Endothelial cell of coronary artery (primary cell): Measurements from ENCODE around the gene SART1. TPM values are rescaled to one million over a fixed set of nuclear protein-coding genes. Genes with fewer than 3 reads are reported as not detected.

Experiments used
- total RNA-seq: library from RNA; depleted of rRNA; stranded (reverse); fragments of >200 nt; gene quantifications from 2 replicates; pipeline ENCODE4 v1.2.3, GENCODE V29; 2014

The SART1 gene, protein sequence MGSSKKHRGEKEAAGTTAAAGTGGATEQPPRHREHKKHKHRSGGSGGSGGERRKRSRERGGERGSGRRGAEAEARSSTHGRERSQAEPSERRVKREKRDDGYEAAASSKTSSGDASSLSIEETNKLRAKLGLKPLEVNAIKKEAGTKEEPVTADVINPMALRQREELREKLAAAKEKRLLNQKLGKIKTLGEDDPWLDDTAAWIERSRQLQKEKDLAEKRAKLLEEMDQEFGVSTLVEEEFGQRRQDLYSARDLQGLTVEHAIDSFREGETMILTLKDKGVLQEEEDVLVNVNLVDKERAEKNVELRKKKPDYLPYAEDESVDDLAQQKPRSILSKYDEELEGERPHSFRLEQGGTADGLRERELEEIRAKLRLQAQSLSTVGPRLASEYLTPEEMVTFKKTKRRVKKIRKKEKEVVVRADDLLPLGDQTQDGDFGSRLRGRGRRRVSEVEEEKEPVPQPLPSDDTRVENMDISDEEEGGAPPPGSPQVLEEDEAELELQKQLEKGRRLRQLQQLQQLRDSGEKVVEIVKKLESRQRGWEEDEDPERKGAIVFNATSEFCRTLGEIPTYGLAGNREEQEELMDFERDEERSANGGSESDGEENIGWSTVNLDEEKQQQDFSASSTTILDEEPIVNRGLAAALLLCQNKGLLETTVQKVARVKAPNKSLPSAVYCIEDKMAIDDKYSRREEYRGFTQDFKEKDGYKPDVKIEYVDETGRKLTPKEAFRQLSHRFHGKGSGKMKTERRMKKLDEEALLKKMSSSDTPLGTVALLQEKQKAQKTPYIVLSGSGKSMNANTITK
- 64.8 TPM in 2 replicates for total RNA-seq

GRCh38 chr11:65961267-65962140, at the start of gene SART1:
TSS of gene SART1 (plus strand) at chr11:65961734. CDS start at chr11:65961781, 47 bp downstream.

DNA sequence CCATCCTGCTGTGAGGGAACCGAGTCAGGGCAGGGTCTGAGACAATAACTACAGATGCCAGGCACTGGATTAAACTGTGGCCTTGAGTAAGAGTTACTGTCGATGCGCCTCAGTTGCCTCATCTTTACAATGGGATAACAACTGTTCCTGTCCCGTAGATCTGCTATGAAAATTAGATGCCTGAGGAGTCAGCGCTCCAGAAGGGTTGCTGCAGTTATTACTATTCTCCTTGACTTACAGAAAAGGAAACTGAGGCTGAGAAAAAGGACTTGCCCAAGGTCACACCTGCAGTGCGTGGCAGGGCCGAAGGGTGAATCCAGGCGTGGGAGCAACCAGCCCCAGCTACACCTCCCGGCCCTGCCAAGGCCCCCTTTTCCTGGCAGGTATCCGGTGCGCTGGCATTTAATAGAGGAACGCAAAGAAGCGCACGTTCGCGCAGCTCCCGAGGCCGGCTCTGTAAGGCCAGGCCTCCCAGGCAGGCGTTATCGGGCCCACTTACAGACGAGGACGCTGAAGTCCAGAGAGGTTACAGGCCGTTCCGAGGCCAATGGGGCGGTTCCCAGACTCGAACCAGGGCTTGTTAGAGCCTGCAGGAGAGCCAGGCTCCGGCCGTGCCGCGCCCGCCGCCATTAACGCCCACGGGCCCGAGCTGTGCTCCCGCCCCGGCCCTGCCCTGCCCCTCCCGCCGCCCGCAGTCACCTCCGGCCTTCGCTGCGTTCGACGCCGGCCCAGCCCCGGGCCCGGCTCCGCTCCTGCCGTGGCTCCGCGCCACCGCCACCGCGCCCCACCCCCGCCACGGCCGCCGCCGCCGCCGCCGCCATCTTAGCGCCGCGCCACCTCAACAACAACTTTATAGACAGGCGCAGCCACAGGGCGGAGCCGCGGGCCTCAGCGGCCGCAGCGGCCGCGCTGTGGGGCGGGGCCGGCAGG, 43.1 kb upstream of the SART1 start, which contains the start of gene C11orf68:
Gene C11orf68 (minus strand): TSS at position 852 of the 930 bp plus-strand sequence. CDS start 31 bp downstream, at position 821.

DNA sequence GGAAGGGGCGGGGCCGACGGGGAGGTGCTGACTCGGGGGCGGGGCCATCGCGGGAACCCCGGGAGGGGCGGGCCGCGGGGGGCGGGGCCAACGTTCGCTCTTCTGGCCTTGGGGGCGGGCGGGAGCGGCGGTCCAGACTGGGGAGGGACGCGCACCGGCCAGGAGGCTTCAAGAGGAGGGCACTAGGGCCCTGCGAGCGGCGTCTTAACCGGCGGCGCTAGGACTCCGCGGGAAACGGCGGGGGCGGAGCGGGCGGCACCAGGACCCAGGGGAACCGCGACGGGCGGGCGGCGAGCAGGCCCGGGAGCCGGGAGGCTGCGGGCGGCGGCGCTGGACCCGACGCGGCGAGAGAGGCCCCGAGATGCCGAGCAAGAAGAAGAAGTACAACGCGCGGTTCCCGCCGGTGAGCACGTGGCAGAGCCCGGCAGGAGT, 42.4 kb upstream of the SART1 start, which contains the start of gene DRAP1:
Gene DRAP1 (plus strand): TSS at position 286 of the 432 bp plus-strand sequence. CDS start 76 bp downstream, at position 362.

DNA sequence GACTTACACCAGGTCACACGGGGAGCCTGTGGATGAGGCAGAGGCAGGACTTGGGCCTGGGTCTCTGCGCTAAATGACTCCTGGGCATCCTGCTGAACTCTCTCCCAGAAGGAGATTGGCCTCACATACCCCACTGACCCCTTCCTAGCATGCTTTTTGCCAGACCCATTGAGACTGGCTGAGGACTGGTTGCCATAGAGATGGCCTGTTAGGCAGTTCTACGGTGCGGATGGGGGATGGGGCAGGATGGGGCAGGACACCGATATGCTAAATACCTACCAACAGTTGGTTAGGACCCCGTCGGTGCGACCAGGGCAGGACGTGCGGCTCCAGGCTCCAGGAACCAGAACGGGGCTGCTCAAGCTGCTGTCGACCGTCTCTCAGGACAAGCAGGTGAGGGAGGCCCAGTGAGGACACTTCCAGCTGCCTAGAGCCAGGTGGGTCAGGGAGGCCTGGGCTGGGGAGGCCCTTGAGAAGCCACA, 16.1 kb upstream of the SART1 start, which contains the start of gene TSGA10IP:
Gene TSGA10IP (plus strand): TSS at position 51 of the 482 bp plus-strand sequence. CDS start 196 bp downstream, at position 247.

DNA sequence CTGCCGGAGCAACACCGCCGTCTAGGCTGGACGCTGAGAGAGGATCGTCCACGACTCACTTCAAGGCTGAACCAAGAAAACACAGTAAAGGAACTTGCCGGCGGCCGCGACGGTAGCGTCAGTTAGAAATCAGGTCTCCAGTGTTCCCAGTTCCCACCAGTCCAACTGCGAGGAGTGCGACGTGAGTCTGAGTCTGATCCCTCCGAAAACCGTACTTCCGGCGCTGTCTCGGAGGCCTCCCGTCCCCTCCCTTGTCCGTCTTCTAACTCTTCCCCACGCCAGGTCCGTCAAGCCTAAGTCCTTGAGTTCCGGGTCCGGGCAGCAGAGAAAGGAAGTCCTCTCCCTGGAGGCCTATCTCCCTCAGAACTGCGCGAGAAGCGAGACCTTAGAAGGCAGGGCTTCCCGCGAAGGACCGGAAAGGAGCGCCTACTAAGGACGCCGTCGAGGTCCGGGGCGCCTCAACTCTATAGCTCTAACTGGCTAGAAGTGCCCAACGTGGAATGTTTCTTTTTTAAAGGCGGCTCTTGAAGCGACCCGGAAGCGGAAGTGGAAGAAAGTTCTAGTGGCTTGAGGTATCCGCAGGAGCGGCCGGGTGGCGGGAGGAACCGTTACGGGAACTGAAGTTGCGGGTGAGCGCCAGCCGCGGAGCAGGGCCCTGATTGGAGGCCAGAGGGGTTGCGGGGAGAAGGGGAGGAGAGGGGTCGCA, 40.6 kb downstream of the SART1 start, which contains the start of the genes BANF1 and EIF1AD:
Gene BANF1 (plus strand): TSS at position 562 of the 706 bp plus-strand sequence. CDS start 748 bp downstream, outside the sequence.
Gene EIF1AD (minus strand): TSS at position 216 of the 706 bp plus-strand sequence. CDS start 1,768 bp downstream, outside the sequence.

DNA sequence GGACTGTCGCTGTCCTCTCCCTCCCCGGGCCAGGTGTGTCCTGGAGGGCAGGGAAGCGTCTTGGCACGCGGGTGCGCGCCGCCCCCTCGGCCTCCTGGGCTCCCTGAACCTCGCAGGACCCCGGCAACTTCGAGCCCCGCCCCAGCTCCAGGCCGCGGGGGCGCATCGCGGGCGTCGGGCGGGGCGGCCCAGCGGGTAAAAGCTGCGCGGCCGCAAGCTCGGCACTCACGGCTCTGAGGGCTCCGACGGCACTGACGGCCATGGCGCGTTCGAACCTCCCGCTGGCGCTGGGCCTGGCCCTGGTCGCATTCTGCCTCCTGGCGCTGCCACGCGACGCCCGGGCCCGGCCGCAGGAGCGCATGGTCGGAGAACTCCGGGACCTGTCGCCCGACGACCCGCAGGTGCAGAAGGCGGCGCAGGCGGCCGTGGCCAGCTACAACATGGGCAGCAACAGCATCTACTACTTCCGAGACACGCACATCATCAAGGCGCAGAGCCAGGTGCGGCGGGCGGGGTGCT, 50.3 kb downstream of the SART1 start, which contains the start of gene CST6:
Gene CST6 (plus strand): TSS at position 224 of the 519 bp plus-strand sequence. CDS start 37 bp downstream, at position 261.

GRCh38 chr11:66026017-66026529, 64.5 kb downstream of the SART1 start, which contains the start of gene CATSPER1:
TSS of gene CATSPER1 (minus strand) at chr11:66026479. CDS start at chr11:66026379, 100 bp downstream.

Other genes starting within 250 kb of the SART1 start
- gene KAT5, start 249.5 kb upstream of the SART1 start, total RNA-seq: 37.5 and 39.5 TPM in 2 replicates
- 47.5 and 48.0 TPM in 2 replicates for gene RNASEH2C, start 240.9 kb upstream of the SART1 start, total RNA-seq
- gene AP5B1, start 180.8 kb upstream of the SART1 start, total RNA-seq: 5.5 and 8.0 TPM in 2 replicates
- not detected in 2 replicates for gene OVOL1, start 174.7 kb upstream of the SART1 start, total RNA-seq
- gene SNX32, start 127.8 kb upstream of the SART1 start, total RNA-seq: 0.36 and 0.38 TPM in 2 replicates
- gene CFL1, start 103.6 kb upstream of the SART1 start, total RNA-seq: 1,607 and 1,727 TPM in 2 replicates
- gene MUS81, start 101.3 kb upstream of the SART1 start, total RNA-seq: 43.1 and 58.9 TPM in 2 replicates
- 31.4 and 48.0 TPM in 2 replicates for gene EFEMP2, start 88.9 kb upstream of the SART1 start, total RNA-seq
- gene CTSW, start 81.9 kb upstream of the SART1 start, total RNA-seq: not detected in 2 replicates
- gene FIBP, start 73.3 kb upstream of the SART1 start, total RNA-seq: 156 and 220 TPM in 2 replicates
- gene CCDC85B, start 71.1 kb upstream of the SART1 start, total RNA-seq: 83.5 and 102 TPM in 2 replicates
- 7.4 and 10.2 TPM in 2 replicates for gene FOSL1, start 61.3 kb upstream of the SART1 start, total RNA-seq
- gene C11orf68, start 42.7 kb upstream of the SART1 start, total RNA-seq: 11.2 and 19.3 TPM in 2 replicates
- gene DRAP1, start 42.3 kb upstream of the SART1 start, total RNA-seq: 215 and 233 TPM in 2 replicates
- under 0.01 TPM in 1 of 2 replicates, not detected in the other for gene TSGA10IP, start 16.3 kb upstream of the SART1 start, total RNA-seq
- 32.8 and 37.5 TPM in 2 replicates for gene EIF1AD, start 40.4 kb downstream of the SART1 start, total RNA-seq
- 17.5 and 25.1 TPM in 2 replicates for gene BANF1, start 40.8 kb downstream of the SART1 start, total RNA-seq
- gene CST6, start 50.3 kb downstream of the SART1 start, total RNA-seq: 0.09 and 0.56 TPM in 2 replicates
- 0.09 TPM in 2 replicates for gene CATSPER1, start 64.7 kb downstream of the SART1 start, total RNA-seq
- not detected in 2 replicates for gene GAL3ST3, start 87.4 kb downstream of the SART1 start, total RNA-seq
- 106 and 108 TPM in 2 replicates for gene SF3B2, start 90.6 kb downstream of the SART1 start, total RNA-seq
- 18.6 and 39.6 TPM in 2 replicates for gene PACS1, start 108.5 kb downstream of the SART1 start, total RNA-seq